ENCODE data around the gene ITPR3. TPM values are rescaled to one million over a fixed set of nuclear protein-coding genes. Genes with fewer than 3 reads are reported as not detected.
"Not testable (repeated sequence)": the region's sequence is repeated elsewhere in the genome, so short reads cannot be mapped to it uniquely, and the experiment has no call there.

ITPR3 gene
- total and polyA plus RNA-seq, 5 donors: 4.7 to 9.1 (median 6.4) TPM

DNA sequence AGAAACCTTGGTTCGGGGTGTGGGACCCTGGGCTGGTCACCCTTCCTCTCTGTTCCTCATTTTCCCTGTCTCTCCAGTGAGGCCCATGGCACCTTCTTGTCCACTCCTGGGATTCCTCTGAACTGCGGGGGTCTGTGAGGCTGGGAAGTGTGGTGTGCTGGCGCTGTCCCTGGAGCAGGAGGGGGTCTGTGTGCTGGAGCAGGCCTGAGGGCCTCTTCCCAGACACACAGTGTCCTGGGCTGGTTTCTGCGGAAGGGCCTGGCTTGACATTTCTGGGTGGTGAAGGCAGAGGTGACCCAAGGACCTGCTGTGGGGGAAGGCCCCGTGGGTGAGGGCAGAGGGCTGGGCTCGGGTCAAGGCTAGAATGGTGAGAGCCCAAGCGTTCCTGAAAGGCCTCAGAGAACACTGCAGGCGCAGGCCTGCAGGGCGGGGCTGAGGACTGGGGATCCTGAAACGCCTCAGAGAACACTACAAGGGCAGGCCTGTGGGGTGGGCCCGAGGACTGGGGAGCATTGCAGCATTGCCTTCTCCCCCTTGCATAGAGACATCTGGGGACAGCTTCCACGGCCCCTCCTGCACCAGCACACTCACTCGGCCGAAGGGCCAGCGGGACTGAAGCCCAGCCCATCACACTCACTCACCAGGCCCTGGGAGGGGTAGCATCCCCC lies 30.5 kb upstream of the ITPR3 start:
- H3K4me3 ChIP-seq (ENCODE audit: low read length): no peak overlapping the region
- DNase-seq (no peak), ATAC-seq (peak in 1 of 2 donors; percentile 1)
- H3K27me3 ChIP-seq (ENCODE audit: control insufficient read depth, insufficient read depth): no peaks in the 10 kb centered on the region
- H3K9me3 ChIP-seq (ENCODE audit: control insufficient read depth, low read length): no peaks in the 10 kb centered on the region
- intact Hi-C loops (cut with DNase I): loop anchor here in 1 of 4 donors (10.0 kb wide), 1 partner anchor 174 kb away; no protein-coding TSS in a partner anchor
- peaks cover 5% of the 10 kb centered on the region for H3K4me1 ChIP-seq (ENCODE audit: control insufficient read depth, insufficient read depth, low read length)
- 65% methylated on average over 15 of the region's 15 CpGs for WGBS
- H3K27ac ChIP-seq (ENCODE audit: low read length): peak overlapping the region; percentile 64

GRCh38 chr6:33591424-33592032 lies 29.6 kb upstream of the ITPR3 start:
- intact Hi-C loops (cut with DNase I): loop anchor here in 1 of 4 donors (10.0 kb wide), 1 partner anchor 173 kb away; no protein-coding TSS in a partner anchor
- Histone ChIP-seq H3K4me1 (ENCODE audit: control insufficient read depth, insufficient read depth, low read length) (peaks cover 5% of the 10 kb centered on the region), H3K27me3 (ENCODE audit: control insufficient read depth, insufficient read depth) (no peaks in the 10 kb centered on the region), H3K9me3 (ENCODE audit: control insufficient read depth, low read length) (no peaks in the 10 kb centered on the region), H3K27ac (ENCODE audit: low read length) (no peak overlapping the region), H3K4me3 (ENCODE audit: low read length) (no peak overlapping the region)
- WGBS: 97% methylated on average over 9 of the region's 9 CpGs
- DNase-seq (no peak), ATAC-seq (no peak)

- 88% methylated on average over 7 of the region's 7 CpGs for WGBS
- Histone ChIP-seq H3K4me1 (ENCODE audit: control insufficient read depth, insufficient read depth, low read length) (peaks cover 5% of the 10 kb centered on the region), H3K27me3 (ENCODE audit: control insufficient read depth, insufficient read depth) (no peaks in the 10 kb centered on the region), H3K4me3 (ENCODE audit: low read length) (no peak overlapping the region), H3K9me3 (ENCODE audit: control insufficient read depth, low read length) (no peaks in the 10 kb centered on the region), H3K27ac (ENCODE audit: low read length) (no peak overlapping the region)
- DNase-seq (no peak), ATAC-seq (no peak)
- intact Hi-C loops (cut with DNase I): loop anchor here in 1 of 4 donors (10.0 kb wide), 1 partner anchor 173 kb away; no protein-coding TSS in a partner anchor
Observed at GRCh38 chr6:33592280-33592594, 28.9 kb upstream of the ITPR3 start.

DNA sequence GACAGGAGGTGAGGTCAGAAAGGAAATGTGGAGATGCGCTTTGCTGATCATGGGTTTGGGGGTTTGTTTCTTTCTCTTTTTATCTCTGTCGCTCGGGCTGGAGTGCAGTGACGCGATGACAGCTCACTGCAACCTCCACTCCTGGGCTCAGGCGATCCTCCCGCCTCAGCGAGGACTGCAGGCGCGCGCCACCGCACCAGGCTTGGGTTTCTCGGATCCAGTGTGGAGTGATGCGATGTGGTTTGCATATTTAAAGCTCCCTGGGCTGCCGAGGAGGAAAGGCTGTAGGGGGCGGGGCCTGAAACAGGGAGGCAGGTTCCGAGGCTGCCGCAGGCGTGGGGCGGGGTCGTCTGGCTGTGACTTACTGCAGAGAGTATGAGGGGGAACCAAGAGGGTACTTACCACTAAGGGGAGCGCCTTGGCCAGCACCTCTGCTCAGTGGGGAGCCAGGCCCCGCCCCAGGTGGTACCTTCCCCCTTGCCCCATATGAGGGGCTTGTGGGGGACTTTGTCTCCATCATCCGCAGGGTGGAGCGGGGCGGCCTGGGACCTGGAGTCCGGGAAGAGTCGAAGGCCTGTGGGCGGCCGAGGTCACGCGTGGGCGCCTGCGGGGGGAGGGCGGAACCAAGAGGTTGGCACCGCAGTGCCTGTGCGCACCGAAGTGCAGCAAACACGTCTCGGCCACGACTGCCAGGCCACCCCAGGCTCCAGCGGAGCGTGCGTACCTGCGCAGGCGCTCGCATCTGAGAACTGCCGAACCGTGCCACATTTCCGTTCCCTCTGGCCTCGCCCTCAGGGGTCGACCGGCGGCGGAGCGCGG lies 28.3 kb upstream of the ITPR3 start:
- Histone ChIP-seq H3K27ac (ENCODE audit: low read length) (no peak overlapping the region), H3K9me3 (ENCODE audit: control insufficient read depth, low read length) (no peaks in the 10 kb centered on the region), H3K27me3 (ENCODE audit: control insufficient read depth, insufficient read depth) (no peaks in the 10 kb centered on the region), H3K4me3 (ENCODE audit: low read length) (no peak overlapping the region), H3K4me1 (ENCODE audit: control insufficient read depth, insufficient read depth, low read length) (peaks cover 5% of the 10 kb centered on the region)
- WGBS: 37% methylated on average over 57 of the region's 57 CpGs
- ATAC-seq: no peak
- DNase-seq: peak in 2 of 3 donors; percentile 67 to 73
- intact Hi-C loops (cut with DNase I): loop anchor here in 1 of 4 donors (10.0 kb wide), 1 partner anchor 172 kb away; no protein-coding TSS in a partner anchor

DNA sequence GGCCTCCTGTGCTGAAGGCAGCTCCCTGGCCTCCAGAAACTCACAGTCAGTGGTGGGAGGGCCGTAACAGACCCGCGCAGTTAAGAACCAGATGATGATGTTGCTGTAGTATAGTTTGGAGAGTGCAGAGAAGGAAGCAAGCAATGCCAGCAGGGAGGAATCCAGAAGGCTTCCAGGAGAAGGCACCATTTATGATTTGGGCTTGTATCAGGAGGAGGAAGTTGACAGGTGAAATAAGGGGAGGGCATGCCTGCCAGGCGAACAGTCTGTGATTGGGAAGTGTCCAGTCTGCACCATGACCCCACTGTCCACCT lies 27.8 kb upstream of the ITPR3 start:
- intact Hi-C loops (cut with DNase I): loop anchor here in 1 of 4 donors (10.0 kb wide), 1 partner anchor 171 kb away; no protein-coding TSS in a partner anchor
- H3K27me3 ChIP-seq (ENCODE audit: control insufficient read depth, insufficient read depth): no peaks in the 10 kb centered on the region
- H3K27ac ChIP-seq (ENCODE audit: low read length): no peak overlapping the region
- H3K9me3 ChIP-seq (ENCODE audit: control insufficient read depth, low read length): no peaks in the 10 kb centered on the region
- DNase-seq (no peak), ATAC-seq (no peak)
- 39% methylated on average over 4 of the region's 4 CpGs for WGBS
- H3K4me3 ChIP-seq (ENCODE audit: low read length): no peak overlapping the region
- H3K4me1 ChIP-seq (ENCODE audit: control insufficient read depth, insufficient read depth, low read length): peaks cover 5% of the 10 kb centered on the region

GRCh38 chr6:33595001-33595846 lies 25.9 kb upstream of the ITPR3 start:
- 94% methylated on average over 18 of the region's 18 CpGs for WGBS
- DNase-seq: no peak
- no peak overlapping the region for H3K4me3 ChIP-seq (ENCODE audit: low read length)

GRCh38 chr6:33596894-33597293 lies 24.2 kb upstream of the ITPR3 start:
- 80% methylated on average over 5 of the region's 5 CpGs for whole genome bisulfite sequencing
- not testable (repeated sequence) for H3K4me1 ChIP-seq (ENCODE audit: control insufficient read depth, insufficient read depth, low read length); ATAC-seq; H3K27ac ChIP-seq (ENCODE audit: low read length); H3K27me3 ChIP-seq (ENCODE audit: control insufficient read depth, insufficient read depth); DNase-seq; H3K9me3 ChIP-seq (ENCODE audit: control insufficient read depth, low read length); H3K4me3 ChIP-seq (ENCODE audit: low read length)
- intact Hi-C loops (cut with DNase I): loop anchor here in 1 of 4 donors (10.0 kb wide), 1 partner anchor 168 kb away; no protein-coding TSS in a partner anchor

More at GRCh38 chr6:33595001-33595846, 25.9 kb upstream of the ITPR3 start:
- no peak for ATAC-seq
- Histone ChIP-seq H3K9me3 (ENCODE audit: control insufficient read depth, low read length) (no peaks in the 10 kb centered on the region), H3K4me1 (ENCODE audit: control insufficient read depth, insufficient read depth, low read length) (peaks cover 5% of the 10 kb centered on the region), H3K27ac (ENCODE audit: low read length) (no peak overlapping the region), H3K27me3 (ENCODE audit: control insufficient read depth, insufficient read depth) (no peaks in the 10 kb centered on the region)
- intact Hi-C loops (cut with DNase I): loop anchor here in 1 of 4 donors (10.0 kb wide), 1 partner anchor 170 kb away; no protein-coding TSS in a partner anchor

DNA sequence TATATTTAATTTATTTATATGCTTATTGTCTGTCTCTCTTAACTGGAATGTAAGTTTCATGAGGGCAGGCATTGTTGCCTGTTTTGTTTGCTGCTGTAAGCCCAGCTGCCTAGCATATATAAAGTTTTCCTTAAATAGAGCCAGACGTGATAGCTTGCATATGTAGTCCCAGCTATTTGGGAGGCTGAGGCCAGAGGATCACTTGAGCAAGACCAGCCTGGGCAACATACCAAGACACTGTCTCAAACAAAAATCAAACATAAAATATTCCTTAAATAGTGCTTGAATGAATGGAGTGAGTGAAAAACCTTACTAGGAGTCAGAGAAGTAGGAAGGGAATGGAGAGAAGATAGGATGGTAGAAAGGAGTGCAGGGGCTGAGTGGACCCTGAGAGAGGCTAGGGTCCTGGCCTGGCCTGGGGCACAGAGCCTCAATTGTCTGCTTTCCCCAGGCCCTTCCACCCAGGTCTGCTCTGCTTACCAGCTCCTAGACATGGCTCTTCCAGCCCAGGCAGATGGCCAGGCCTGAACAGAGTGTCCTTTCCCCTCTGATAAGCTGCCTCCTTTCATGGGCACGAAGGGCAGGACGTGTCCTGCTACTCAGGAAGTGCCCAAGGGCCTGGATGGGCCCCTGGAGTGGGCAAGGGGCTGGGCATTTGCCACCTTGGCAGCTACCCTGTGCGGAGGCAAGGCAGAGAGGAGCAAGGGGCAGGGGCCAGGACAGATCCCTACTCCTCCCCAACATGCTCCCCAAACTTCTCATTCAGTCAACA lies 23.4 kb upstream of the ITPR3 start:
- DNase-seq (peak; percentile 44 to 83 (median 79)), ATAC-seq (peak; percentile 77 to 91)
- no peak overlapping the region for H3K4me3 ChIP-seq (ENCODE audit: low read length)
- 44% methylated on average over 4 of the region's 4 CpGs for whole genome bisulfite sequencing
- peak overlapping the region; percentile 92 for H3K27ac ChIP-seq (ENCODE audit: low read length)
- H3K4me1 ChIP-seq (ENCODE audit: control insufficient read depth, insufficient read depth, low read length): no peaks in the 10 kb centered on the region
- H3K27me3 ChIP-seq (ENCODE audit: control insufficient read depth, insufficient read depth): no peaks in the 10 kb centered on the region
- intact Hi-C loops (cut with DNase I): loop anchor here in 1 of 4 donors (10.0 kb wide), 1 partner anchor 167 kb away; no protein-coding TSS in a partner anchor
- H3K9me3 ChIP-seq (ENCODE audit: control insufficient read depth, low read length): no peaks in the 10 kb centered on the region

DNA sequence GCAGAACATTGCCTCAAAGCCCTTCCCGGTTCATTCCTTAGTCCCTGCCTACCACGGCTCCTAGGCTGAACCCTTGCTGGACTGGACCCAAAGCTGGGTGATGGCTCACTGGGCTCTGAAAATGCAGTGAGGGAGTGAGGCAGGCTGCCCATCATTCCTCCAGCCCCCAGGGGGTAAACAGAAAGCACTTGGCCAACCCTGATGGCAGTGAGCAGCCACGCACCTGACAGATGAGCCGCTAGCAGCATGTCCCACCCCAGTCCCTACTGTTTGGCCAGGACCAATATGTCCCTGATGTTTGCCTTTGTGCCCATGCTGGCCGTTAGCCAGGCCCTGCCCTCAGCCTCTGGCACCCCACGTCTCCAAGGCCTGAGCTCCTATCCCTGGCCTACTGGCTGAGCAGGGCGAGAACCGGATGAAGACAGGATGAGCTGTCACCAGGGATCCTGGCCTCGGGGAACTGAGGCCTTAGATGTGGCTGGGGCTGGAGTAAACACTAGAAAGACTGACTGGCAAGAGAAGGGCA lies 21.6 kb upstream of the ITPR3 start:
- Histone ChIP-seq H3K4me1 (ENCODE audit: control insufficient read depth, insufficient read depth, low read length) (no peaks in the 10 kb centered on the region), H3K4me3 (ENCODE audit: low read length) (no peak overlapping the region), H3K9me3 (ENCODE audit: control insufficient read depth, low read length) (no peaks in the 10 kb centered on the region), H3K27ac (ENCODE audit: low read length) (peak overlapping the region; percentile 43), H3K27me3 (ENCODE audit: control insufficient read depth, insufficient read depth) (no peaks in the 10 kb centered on the region)
- ATAC-seq (peak in 1 of 2 donors; percentile 6), DNase-seq (no peak)
- intact Hi-C loops (cut with DNase I): loop anchor here in 1 of 4 donors (10.0 kb wide), 1 partner anchor 165 kb away; no protein-coding TSS in a partner anchor
- 71% methylated on average over 9 of the region's 9 CpGs for WGBS
